ENCODE measurements around the gene C11orf58. TPM values are rescaled to one million over a fixed set of nuclear protein-coding genes. Genes with fewer than 3 reads are reported as not detected.

The C11orf58 gene
- total and polyA plus RNA-seq, 2 donors (not counting 1 experiment from before 2014, with no cell fraction given) = 28.8 to 125 TPM

DNA sequence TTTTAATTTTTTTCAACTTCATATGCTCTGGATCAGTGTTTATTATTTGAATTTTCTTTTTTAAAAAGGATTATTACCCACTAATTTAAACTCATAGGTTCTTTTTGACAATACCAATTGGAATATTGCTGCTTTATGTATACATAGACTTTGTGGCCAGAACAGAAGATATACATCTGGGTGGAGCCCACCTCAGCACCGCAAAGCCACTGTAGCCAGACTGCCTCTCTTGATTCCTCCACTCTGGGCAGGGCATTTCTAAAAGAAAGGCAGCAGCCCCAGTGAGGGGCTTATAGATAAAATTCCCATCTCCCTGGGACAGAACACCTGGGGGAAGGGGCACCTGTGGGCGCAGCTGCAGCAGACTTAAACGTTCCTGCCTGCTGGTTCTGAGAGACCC is 10.6 kb upstream of the C11orf58 start:
- Histone ChIP-seq H3K4me3 (ENCODE audit: control extremely low read depth in 1 of 5, extremely low read depth in 1 of 5, insufficient read depth in 1 of 5, low read depth in 2 of 5, low read length in 4 of 5) (no peak overlapping the region), H3K27me3 (replicated peaks in 1 of 4; ENCODE audit: control extremely low read depth in 1 of 4, control insufficient read depth in 3 of 4, insufficient read depth in 4 of 4, low read length in 3 of 4) (no peaks in the 10 kb centered on the region), H3K36me3 (replicated peaks in 1 of 2; ENCODE audit: control extremely low read depth in 1 of 2, control insufficient read depth in 1 of 2, extremely low read depth in 1 of 2, insufficient read depth in 2 of 2, low read length in 1 of 2) (no peaks in the 10 kb centered on the region), H3K4me1 (ENCODE audit: control insufficient read depth in 2 of 2, insufficient read depth in 2 of 2, low read length in 2 of 2) (no peaks in the 10 kb centered on the region), H3K79me2 (ENCODE audit: control insufficient read depth, insufficient read depth, low read length) (no peaks in the 10 kb centered on the region), H3K9ac (ENCODE audit: low read length) (no peak overlapping the region), H3K27ac (ENCODE audit: low read length in 2 of 2) (no peak overlapping the region), H3K4me2 (replicated peaks; ENCODE audit: low read depth, low read length, poor library complexity, severe bottlenecking) (no peak overlapping the region), H4K20me1 (ENCODE audit: control insufficient read depth, insufficient read depth, low read length, poor library complexity, severe bottlenecking) (no peaks in the 10 kb centered on the region), H3K9me3 (ENCODE audit: control extremely low read depth in 1 of 3, control insufficient read depth in 2 of 3, insufficient read depth in 1 of 3, low read length in 2 of 3) (no peaks in the 10 kb centered on the region), H2AFZ (ENCODE audit: insufficient read depth, low read depth, low read length, poor library complexity, severe bottlenecking) (no peak overlapping the region)
- CTCF ChIA-PET = no interaction called here
- no peak for DNase-seq
- Mint-ChIP-seq H3K27ac (no peak overlapping the region), H3K27me3 (peaks cover 8% of the 10 kb centered on the region), H3K4me1 (no peaks in the 10 kb centered on the region), H3K4me3 (no peak overlapping the region), H3K9me3 (ENCODE audit: insufficient read depth) (peaks cover under 1% of the 10 kb centered on the region)
- intact Hi-C loops (cut with micrococcal nuclease) = no loop called here
- 96% methylated on average over 2 of the region's 3 CpGs for WGBS (ENCODE audit: insufficient coverage)
- TF ChIP-seq, protein P1, sequence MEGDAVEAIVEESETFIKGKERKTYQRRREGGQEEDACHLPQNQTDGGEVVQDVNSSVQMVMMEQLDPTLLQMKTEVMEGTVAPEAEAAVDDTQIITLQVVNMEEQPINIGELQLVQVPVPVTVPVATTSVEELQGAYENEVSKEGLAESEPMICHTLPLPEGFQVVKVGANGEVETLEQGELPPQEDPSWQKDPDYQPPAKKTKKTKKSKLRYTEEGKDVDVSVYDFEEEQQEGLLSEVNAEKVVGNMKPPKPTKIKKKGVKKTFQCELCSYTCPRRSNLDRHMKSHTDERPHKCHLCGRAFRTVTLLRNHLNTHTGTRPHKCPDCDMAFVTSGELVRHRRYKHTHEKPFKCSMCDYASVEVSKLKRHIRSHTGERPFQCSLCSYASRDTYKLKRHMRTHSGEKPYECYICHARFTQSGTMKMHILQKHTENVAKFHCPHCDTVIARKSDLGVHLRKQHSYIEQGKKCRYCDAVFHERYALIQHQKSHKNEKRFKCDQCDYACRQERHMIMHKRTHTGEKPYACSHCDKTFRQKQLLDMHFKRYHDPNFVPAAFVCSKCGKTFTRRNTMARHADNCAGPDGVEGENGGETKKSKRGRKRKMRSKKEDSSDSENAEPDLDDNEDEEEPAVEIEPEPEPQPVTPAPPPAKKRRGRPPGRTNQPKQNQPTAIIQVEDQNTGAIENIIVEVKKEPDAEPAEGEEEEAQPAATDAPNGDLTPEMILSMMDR (IDR thresholded peaks at IDR 0.05) = no peak
- TF ChIP-seq EZH2 (IDR thresholded peaks at IDR 0.05; ENCODE audit: borderline replicate concordance, insufficient read depth, low read depth, low read length, poor library complexity, severe bottlenecking) = no peak
- no peak for ATAC-seq (ENCODE audit: low read depth)
- POLR2A ChIA-PET = no interaction called here

DNA sequence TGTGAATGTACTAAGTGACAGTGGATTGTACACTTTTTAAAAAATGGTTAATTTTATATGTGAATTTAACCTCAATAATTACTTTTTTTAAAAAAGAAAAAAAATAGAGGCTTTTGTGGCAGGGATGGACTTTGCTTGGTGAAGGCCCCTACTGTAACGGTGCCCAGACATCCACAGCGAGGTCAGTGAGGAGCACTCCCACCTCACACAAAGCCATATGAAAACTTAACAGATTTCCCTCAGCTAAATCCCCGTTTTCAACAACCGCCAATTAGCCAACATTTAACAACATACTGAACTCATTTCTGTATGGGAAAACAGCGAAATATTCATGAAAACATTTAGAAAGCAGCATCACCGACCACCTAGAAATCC is 642 bp upstream of the C11orf58 start:
- H3K27ac Mint-ChIP-seq = peak overlapping the region; percentile 66
- 4% methylated on average over 5 of the region's 6 CpGs for WGBS (ENCODE audit: insufficient coverage)

More for the DNA sequence above, 642 bp upstream of the C11orf58 start:
- Histone ChIP-seq H3K9me3 (ENCODE audit: control extremely low read depth in 1 of 3, control insufficient read depth in 2 of 3, insufficient read depth in 1 of 3, low read length in 2 of 3) (no peaks in the 10 kb centered on the region), H3K4me2 (replicated peaks; ENCODE audit: low read depth, low read length, poor library complexity, severe bottlenecking) (peak overlapping the region; percentile 67), H4K20me1 (ENCODE audit: control insufficient read depth, insufficient read depth, low read length, poor library complexity, severe bottlenecking) (peaks cover 14% of the 10 kb centered on the region), H3K27me3 (replicated peaks in 1 of 4; ENCODE audit: control extremely low read depth in 1 of 4, control insufficient read depth in 3 of 4, insufficient read depth in 4 of 4, low read length in 3 of 4) (no peaks in the 10 kb centered on the region), H3K27ac (ENCODE audit: low read length in 2 of 2) (peak overlapping the region; percentile 98 to 99), H3K9ac (ENCODE audit: low read length) (peak overlapping the region; percentile 100), H2AFZ (ENCODE audit: insufficient read depth, low read depth, low read length, poor library complexity, severe bottlenecking) (peak overlapping the region; percentile 91), H3K4me3 (ENCODE audit: control extremely low read depth in 1 of 5, extremely low read depth in 1 of 5, insufficient read depth in 1 of 5, low read depth in 2 of 5, low read length in 4 of 5) (peak overlapping the region; percentile 86 to 97 (median 95)), H3K36me3 (replicated peaks in 1 of 2; ENCODE audit: control extremely low read depth in 1 of 2, control insufficient read depth in 1 of 2, extremely low read depth in 1 of 2, insufficient read depth in 2 of 2, low read length in 1 of 2) (peaks cover 0 to 16% of the 10 kb centered on the region in 2 experiments), H3K79me2 (ENCODE audit: control insufficient read depth, insufficient read depth, low read length) (peaks cover 44% of the 10 kb centered on the region), H3K4me1 (ENCODE audit: control insufficient read depth in 2 of 2, insufficient read depth in 2 of 2, low read length in 2 of 2) (peaks cover 25 to 28% of the 10 kb centered on the region in 2 donors)
- peaks cover 16% of the 10 kb centered on the region for H3K4me1 Mint-ChIP-seq
- TF ChIP-seq, protein P1 (IDR thresholded peaks at IDR 0.05) = no peak
- TF ChIP-seq EZH2 (IDR thresholded peaks at IDR 0.05; ENCODE audit: borderline replicate concordance, insufficient read depth, low read depth, low read length, poor library complexity, severe bottlenecking) = no peak
- no peak for ATAC-seq (ENCODE audit: low read depth)
- ChIA-PET CTCF (interaction anchor here (0.6 kb wide), 1 partner anchor 652 kb away, joined by 3 read pairs; no protein-coding TSS in a partner anchor), POLR2A (interaction anchor here (2.3 kb wide), 1 partner anchor 340 kb away, joined by 14 read pairs; the partner anchor contains the start of gene RPS13)
- DNase-seq = no peak
- peaks cover 2% of the 10 kb centered on the region for H3K9me3 Mint-ChIP-seq (ENCODE audit: insufficient read depth)
- peak overlapping the region; percentile 73 for H3K4me3 Mint-ChIP-seq
- intact Hi-C loops (cut with micrococcal nuclease) = loop anchor here (1.0 to 10.0 kb wide), 5 partner anchors 339 to 1584 kb away; partner anchors contain the start of genes GTF2H1, HPS5, NCR3LG1 and NUCB2
- no peaks in the 10 kb centered on the region for H3K27me3 Mint-ChIP-seq
